HCT116 (cell line): ENCODE measurements around the gene KRTAP5-3.
A peak's percentile ranks its signal among the peaks of the same experiment; 100 is the strongest.

Experiments
- FOSL1 ChIP-seq: IDR thresholded peaks from 2 replicates; pipeline ENCODE4 v1.6.1; 2012; ENCODE audit warnings: low read depth
- POLR2A ChIP-seq: IDR thresholded peaks from 2 replicates; pipeline ENCODE4 v1.7.0; 2011; ENCODE audit warnings: borderline replicate concordance; ENCODE audit not compliant: insufficient read depth, insufficient read length; ENCODE audit errors: extremely low read depth
- POLR2AphosphoS5 ChIP-seq: IDR thresholded peaks from 2 replicates; pipeline ENCODE4 v1.6.1; 2011; ENCODE audit warnings: mild to moderate bottlenecking, low read depth, low read length, moderate library complexity
- RAD21 ChIP-seq: IDR thresholded peaks from 2 replicates; pipeline ENCODE4 v1.6.1; 2012; ENCODE audit warnings: low read depth, mild to moderate bottlenecking
- TCF7L2 ChIP-seq: IDR thresholded peaks from 2 replicates; pipeline ENCODE4 v1.7.0; 2011; ENCODE audit warnings: borderline replicate concordance, inconsistent platforms; ENCODE audit not compliant: insufficient read depth, insufficient read length; ENCODE audit errors: extremely low read depth
- YY1 ChIP-seq: IDR thresholded peaks from 2 replicates; pipeline ENCODE4 v1.6.1; 2011; ENCODE audit warnings: low read length, low read depth, moderate library complexity, mild to moderate bottlenecking; ENCODE audit not compliant: insufficient replicate concordance; ENCODE audit errors: extremely low read depth
- TF ChIP-seq, protein P1 (sequence below), 3 experiments: fragments of 200-600 bp in 1 of 3; sonication (generic) in 1 of 3; IDR thresholded peaks in 2 of 3; conservative IDR thresholded peaks in 1 of 3; 2 replicates each; pipeline ENCODE4 v1.5.1; 2012 to 2017; ENCODE audit warnings: low read depth in 2 of 3, low read length in 2 of 3, antibody characterized with exemption in 1 of 3, borderline replicate concordance in 1 of 3, control low read depth in 1 of 3, mild to moderate bottlenecking in 1 of 3, mixed read lengths in 1 of 3, mixed run types in 1 of 3, moderate library complexity in 1 of 3; ENCODE audit not compliant: insufficient read depth in 1 of 3
- TF ChIP-seq, protein P2 (sequence below): IDR thresholded peaks from 2 replicates; pipeline ENCODE4 v1.6.1; 2012
- TF ChIP-seq, protein P3 (sequence below): IDR thresholded peaks from 2 replicates; pipeline ENCODE4 v1.6.1; 2012; ENCODE audit warnings: low read depth

DNA sequence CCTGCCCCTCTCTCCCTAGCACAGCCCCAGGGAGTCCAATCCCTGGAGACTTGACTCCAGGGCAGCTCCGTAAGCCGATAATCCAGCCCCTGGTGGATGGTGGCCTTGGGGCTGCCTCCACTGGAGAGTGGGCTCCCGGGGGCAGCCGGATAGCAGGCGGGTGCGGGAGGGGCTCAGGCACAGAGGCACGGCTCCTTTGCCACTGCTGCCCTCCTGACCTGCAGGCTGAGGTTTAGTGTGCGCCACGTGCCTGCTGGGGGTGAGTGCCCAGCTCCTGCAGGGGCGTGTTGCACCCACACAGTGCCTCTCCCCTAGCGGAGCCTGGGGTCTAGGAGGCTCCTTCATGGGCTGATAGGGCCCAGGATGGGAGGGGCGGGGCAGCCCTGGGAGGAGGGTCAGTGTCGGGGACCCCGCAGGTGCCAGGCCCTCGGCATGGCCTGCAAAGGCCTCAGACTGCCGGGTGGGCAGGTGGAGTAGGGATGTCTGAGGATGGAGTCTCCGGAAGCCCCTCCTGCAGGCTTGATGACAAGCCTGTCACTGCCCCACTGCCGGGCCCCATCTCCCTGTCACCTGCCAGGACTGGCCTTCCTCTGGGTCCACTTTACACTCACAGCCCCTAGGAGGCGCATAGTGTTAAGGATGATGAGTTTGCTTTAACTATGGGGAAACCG, 41.7 kb downstream of the KRTAP5-3 start:
- TF ChIP-seq, protein P1, sequence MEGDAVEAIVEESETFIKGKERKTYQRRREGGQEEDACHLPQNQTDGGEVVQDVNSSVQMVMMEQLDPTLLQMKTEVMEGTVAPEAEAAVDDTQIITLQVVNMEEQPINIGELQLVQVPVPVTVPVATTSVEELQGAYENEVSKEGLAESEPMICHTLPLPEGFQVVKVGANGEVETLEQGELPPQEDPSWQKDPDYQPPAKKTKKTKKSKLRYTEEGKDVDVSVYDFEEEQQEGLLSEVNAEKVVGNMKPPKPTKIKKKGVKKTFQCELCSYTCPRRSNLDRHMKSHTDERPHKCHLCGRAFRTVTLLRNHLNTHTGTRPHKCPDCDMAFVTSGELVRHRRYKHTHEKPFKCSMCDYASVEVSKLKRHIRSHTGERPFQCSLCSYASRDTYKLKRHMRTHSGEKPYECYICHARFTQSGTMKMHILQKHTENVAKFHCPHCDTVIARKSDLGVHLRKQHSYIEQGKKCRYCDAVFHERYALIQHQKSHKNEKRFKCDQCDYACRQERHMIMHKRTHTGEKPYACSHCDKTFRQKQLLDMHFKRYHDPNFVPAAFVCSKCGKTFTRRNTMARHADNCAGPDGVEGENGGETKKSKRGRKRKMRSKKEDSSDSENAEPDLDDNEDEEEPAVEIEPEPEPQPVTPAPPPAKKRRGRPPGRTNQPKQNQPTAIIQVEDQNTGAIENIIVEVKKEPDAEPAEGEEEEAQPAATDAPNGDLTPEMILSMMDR (IDR thresholded peaks at IDR 0.05 in 2 of 3, conservative IDR thresholded peaks at IDR 0.05 in 1 of 3; ENCODE audit: borderline replicate concordance in 1 of 3, insufficient read depth in 1 of 3, low read depth in 2 of 3, low read length in 2 of 3) = peak in 2 of 3 experiments; percentile 18 to 22; a peak in 2 of 6 replicates
- no peak for TF ChIP-seq POLR2A
- TF ChIP-seq, protein P2, sequence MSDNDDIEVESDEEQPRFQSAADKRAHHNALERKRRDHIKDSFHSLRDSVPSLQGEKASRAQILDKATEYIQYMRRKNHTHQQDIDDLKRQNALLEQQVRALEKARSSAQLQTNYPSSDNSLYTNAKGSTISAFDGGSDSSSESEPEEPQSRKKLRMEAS = no peak
- no peak for TF ChIP-seq POLR2AphosphoS5
- no peak for TF ChIP-seq RAD21
- TF ChIP-seq, protein P3, sequence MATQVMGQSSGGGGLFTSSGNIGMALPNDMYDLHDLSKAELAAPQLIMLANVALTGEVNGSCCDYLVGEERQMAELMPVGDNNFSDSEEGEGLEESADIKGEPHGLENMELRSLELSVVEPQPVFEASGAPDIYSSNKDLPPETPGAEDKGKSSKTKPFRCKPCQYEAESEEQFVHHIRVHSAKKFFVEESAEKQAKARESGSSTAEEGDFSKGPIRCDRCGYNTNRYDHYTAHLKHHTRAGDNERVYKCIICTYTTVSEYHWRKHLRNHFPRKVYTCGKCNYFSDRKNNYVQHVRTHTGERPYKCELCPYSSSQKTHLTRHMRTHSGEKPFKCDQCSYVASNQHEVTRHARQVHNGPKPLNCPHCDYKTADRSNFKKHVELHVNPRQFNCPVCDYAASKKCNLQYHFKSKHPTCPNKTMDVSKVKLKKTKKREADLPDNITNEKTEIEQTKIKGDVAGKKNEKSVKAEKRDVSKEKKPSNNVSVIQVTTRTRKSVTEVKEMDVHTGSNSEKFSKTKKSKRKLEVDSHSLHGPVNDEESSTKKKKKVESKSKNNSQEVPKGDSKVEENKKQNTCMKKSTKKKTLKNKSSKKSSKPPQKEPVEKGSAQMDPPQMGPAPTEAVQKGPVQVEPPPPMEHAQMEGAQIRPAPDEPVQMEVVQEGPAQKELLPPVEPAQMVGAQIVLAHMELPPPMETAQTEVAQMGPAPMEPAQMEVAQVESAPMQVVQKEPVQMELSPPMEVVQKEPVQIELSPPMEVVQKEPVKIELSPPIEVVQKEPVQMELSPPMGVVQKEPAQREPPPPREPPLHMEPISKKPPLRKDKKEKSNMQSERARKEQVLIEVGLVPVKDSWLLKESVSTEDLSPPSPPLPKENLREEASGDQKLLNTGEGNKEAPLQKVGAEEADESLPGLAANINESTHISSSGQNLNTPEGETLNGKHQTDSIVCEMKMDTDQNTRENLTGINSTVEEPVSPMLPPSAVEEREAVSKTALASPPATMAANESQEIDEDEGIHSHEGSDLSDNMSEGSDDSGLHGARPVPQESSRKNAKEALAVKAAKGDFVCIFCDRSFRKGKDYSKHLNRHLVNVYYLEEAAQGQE = no peak
- TF ChIP-seq TCF7L2 = no peak
- no peak for TF ChIP-seq YY1
- no peak for TF ChIP-seq FOSL1
